ENCODE measurements around the gene COL4A5. TPM values are rescaled to one million over a fixed set of nuclear protein-coding genes. Genes with fewer than 3 reads are reported as not detected.

COL4A5 gene
- total and polyA plus RNA-seq, 4 donors = 0.63 to 10.3 (median 1.2) TPM

- TF ChIP-seq HNF4A (conservative IDR thresholded peaks at IDR 0.05) (no peak), MAX (IDR thresholded peaks at IDR 0.05) (no peak), TAF1 (conservative IDR thresholded peaks at IDR 0.05) (no peak), FOXA1 (IDR thresholded peaks at IDR 0.05) (no peak)
- TF ChIP-seq, protein P1, sequence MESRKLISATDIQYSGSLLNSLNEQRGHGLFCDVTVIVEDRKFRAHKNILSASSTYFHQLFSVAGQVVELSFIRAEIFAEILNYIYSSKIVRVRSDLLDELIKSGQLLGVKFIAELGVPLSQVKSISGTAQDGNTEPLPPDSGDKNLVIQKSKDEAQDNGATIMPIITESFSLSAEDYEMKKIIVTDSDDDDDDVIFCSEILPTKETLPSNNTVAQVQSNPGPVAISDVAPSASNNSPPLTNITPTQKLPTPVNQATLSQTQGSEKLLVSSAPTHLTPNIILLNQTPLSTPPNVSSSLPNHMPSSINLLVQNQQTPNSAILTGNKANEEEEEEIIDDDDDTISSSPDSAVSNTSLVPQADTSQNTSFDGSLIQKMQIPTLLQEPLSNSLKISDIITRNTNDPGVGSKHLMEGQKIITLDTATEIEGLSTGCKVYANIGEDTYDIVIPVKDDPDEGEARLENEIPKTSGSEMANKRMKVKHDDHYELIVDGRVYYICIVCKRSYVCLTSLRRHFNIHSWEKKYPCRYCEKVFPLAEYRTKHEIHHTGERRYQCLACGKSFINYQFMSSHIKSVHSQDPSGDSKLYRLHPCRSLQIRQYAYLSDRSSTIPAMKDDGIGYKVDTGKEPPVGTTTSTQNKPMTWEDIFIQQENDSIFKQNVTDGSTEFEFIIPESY (IDR thresholded peaks at IDR 0.05) = no peak
Observed at GRCh38 chrX:108666101-108666500, 226.5 kb downstream of the COL4A5 start (continued).

DNA sequence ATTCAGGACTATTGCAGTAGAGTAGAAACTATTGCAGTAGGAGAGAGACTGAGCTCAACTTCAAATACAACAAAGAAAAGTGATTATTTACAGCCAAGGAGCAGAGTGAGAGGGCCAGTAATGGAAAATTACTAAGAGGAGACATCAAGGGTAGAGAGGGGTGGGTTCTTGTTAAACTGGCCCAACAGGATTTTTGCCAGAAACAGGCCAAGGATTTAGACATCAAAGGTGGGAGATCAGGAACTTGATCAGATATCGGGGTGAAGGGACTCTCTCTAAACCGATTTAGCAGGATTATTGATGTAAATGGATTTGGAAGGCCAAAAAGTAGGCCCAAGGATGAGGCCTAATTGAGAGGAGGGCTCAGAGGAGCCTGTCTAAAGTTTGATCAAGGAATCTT lies 231.9 kb downstream of the COL4A5 start:
- Histone ChIP-seq H3K27me3 (ENCODE audit: control insufficient read depth in 4 of 4, insufficient read depth in 4 of 4, low read length in 3 of 4) (no peaks in the 10 kb centered on the region), H3K27ac (ENCODE audit: low read depth in 1 of 2, low read length in 2 of 2) (no peak overlapping the region), H3K9ac (ENCODE audit: low read depth in 1 of 2, low read length in 2 of 2) (no peak overlapping the region), H3K36me3 (ENCODE audit: control insufficient read depth in 4 of 4, insufficient read depth in 3 of 4, low read depth in 1 of 4, low read length in 3 of 4) (no peaks in the 10 kb centered on the region), H3K9me3 (ENCODE audit: control insufficient read depth in 4 of 4, low read length in 3 of 4) (no peaks in the 10 kb centered on the region), H3K4me3 (ENCODE audit: low read depth in 1 of 3, low read length in 3 of 3) (no peak overlapping the region), H3K4me1 (ENCODE audit: control insufficient read depth in 4 of 4, insufficient read depth in 4 of 4, low read length in 3 of 4) (no peaks in the 10 kb centered on the region)
- DNase-seq (ENCODE audit: low spot score) = no peak
- WGBS = 85% methylated on average over 2 of the region's 2 CpGs
- TF ChIP-seq FOXA1 (IDR thresholded peaks at IDR 0.05) = no peak
- TF ChIP-seq JUND (IDR thresholded peaks at IDR 0.05) = no peak
- TF ChIP-seq TAF1 (conservative IDR thresholded peaks at IDR 0.05) = no peak
- no peak for TF ChIP-seq GABPA (IDR thresholded peaks at IDR 0.05 in 1 of 2, conservative IDR thresholded peaks at IDR 0.05 in 1 of 2)
- TF ChIP-seq SP1 (IDR thresholded peaks at IDR 0.05) = no peak

DNA sequence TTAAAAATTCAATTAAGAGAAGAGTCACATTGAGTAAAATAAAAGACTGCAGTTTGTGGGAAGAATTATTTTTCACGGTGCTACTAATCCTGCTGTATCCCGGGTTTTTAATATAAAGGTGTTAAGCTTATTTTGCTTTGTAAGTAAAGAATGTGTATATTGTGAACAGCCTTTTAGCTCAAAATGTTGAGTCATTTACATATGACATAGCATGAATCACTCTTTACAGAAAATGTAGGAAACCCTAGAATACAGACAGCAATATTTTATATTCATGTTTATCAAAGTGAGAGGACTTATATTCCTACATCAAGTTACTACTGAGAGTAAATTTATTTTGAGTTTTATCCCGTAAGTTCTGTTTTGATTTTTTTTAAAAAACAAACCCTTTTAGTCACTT lies 257.1 kb downstream of the COL4A5 start:
- no peak overlapping the region for H3K9ac ChIP-seq (ENCODE audit: low read depth in 1 of 2, low read length in 2 of 2)
- 88% methylated on average over 3 of the region's 3 CpGs for WGBS
- H3K36me3 ChIP-seq (ENCODE audit: control insufficient read depth in 4 of 4, insufficient read depth in 3 of 4, low read depth in 1 of 4, low read length in 3 of 4) = no peaks in the 10 kb centered on the region
- H3K4me3 ChIP-seq (ENCODE audit: low read depth in 1 of 3, low read length in 3 of 3) = no peak overlapping the region
- H3K27ac ChIP-seq (ENCODE audit: low read depth in 1 of 2, low read length in 2 of 2) = no peak overlapping the region
- TF ChIP-seq RAD21 (IDR thresholded peaks at IDR 0.05) (no peak), MAX (IDR thresholded peaks at IDR 0.05) (no peak), HNF4G (IDR thresholded peaks at IDR 0.05) (no peak), EGR1 (IDR thresholded peaks at IDR 0.05; ENCODE audit: low read depth in 2 of 2) (no peak), SP1 (IDR thresholded peaks at IDR 0.05) (no peak), FOXA1 (IDR thresholded peaks at IDR 0.05) (no peak), HNF4A (conservative IDR thresholded peaks at IDR 0.05) (no peak), NR2F2 (IDR thresholded peaks at IDR 0.05) (no peak), GABPA (IDR thresholded peaks at IDR 0.05 in 1 of 2, conservative IDR thresholded peaks at IDR 0.05 in 1 of 2) (no peak), TAF1 (conservative IDR thresholded peaks at IDR 0.05) (no peak), FOXA2 (IDR thresholded peaks at IDR 0.05) (no peak), CTCF (IDR thresholded peaks at IDR 0.05; ENCODE audit: low read depth, low read length, missing input control) (no peak), RXRA (IDR thresholded peaks at IDR 0.05) (no peak), ATF3 (IDR thresholded peaks at IDR 0.05) (no peak), JUND (IDR thresholded peaks at IDR 0.05) (no peak)
- TF ChIP-seq, protein P1 (IDR thresholded peaks at IDR 0.05) = no peak
- no peaks in the 10 kb centered on the region for H3K9me3 ChIP-seq (ENCODE audit: control insufficient read depth in 4 of 4, low read length in 3 of 4)
- DNase-seq (ENCODE audit: low spot score) = no peak
- H3K27me3 ChIP-seq (ENCODE audit: control insufficient read depth in 4 of 4, insufficient read depth in 4 of 4, low read length in 3 of 4) = no peaks in the 10 kb centered on the region
- no peaks in the 10 kb centered on the region for H3K4me1 ChIP-seq (ENCODE audit: control insufficient read depth in 4 of 4, insufficient read depth in 4 of 4, low read length in 3 of 4)
